ENCODE measurements around the gene MEPE.
"Not testable (repeated sequence)": the region's sequence is repeated elsewhere in the genome, so short reads cannot be mapped to it uniquely, and the experiment has no call there.

Gene MEPE

DNA sequence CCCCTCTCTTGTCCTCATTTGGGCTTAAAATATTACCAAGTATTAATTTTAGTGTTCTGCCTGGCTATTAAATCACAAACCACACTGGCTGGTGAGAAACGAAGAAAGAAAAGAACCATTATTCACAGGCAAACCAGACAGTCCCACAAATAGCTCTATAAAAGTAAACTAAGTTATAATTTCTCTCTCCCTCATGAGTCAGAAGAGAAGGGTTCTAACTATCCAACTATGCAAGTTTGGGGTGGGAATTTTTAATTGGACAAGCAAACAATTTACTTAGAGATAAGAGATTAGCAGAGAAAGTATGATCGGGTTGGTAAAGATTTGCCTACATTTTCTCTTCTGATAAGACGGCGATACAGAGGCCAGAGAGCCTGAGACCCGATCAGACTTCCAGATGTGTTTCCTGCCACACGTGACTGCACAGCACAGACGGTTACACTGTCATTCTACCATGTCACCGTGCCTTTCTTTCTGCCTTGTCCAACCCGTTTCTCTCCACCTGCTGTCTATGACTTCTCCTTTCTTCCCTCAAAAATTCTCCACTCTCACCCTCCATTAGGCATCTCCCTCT lies 52.3 kb downstream of the MEPE start:
- no peak for DNase-seq (ENCODE audit: low read depth in 2 of 2)

DNA sequence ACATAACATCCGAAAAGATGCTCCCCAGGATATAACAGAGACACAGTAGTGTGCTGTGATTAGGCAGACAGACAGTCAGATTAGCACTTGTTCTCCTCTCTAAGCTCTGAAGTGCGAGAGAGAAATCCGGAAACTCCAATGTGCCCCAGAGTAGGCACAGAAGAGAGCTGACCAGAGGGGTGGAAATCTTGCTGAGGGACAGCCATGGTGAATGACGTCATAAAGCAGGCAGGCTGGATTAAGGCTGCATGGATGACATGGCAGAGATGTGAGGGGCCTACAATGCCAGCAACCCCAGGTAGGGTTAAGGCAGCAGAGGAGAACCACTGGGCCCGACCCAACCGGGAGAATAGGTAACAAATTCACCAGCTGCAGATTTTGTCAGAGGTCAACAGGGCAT lies 53.3 kb downstream of the MEPE start:
- DNase-seq (ENCODE audit: low read depth in 2 of 2) = no peak

DNA sequence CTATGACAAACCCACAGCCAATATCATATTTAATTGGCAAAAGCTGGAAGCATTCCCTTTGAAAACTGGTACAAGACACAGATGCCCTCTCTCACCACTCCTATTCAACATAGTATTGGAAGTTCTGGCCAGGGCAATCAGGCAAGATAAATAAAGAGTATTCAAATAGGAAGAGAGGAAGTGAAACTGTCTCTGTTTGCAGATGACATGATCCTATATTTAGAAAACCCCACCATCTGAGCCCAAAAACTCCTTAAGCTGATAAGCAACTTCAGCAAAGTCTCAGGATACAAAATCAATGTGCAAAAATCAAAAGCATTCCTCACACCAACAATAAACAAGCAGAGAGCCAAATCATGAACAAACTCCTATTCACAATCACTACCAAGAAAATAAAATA lies 58.0 kb downstream of the MEPE start:
- DNase-seq (ENCODE audit: low read depth in 2 of 2) = not testable (repeated sequence)

DNA sequence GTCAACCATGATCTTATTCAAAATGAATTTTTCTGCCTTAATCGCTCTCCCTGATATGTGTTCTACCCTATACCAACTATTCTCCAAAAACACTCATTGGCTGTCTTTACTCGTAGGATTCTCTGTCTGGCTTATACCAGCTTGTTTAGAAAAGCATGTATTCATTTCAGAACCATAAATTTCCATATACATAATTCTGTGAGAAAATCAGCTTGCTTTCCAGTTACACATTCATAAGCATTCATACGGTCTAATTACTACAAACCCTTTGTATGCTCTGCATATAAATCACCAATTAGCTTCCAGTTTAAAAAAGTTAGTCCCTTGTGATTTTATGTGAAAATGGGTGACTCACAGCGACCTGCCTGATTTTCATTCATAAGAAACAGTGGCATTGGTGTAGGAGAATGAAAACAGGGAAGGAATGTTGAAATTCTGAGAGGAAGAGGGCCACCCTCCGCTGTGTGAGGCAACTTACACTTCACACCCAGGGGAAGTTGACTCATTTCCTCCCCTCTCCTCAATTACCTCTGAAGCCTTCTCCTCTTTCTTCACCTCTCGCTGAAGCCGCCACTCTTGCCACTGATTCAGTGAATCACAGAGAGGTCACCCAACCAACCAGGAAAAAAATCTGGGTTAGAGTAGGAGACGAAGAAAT lies 63.3 kb downstream of the MEPE start:
- DNase-seq (ENCODE audit: low read depth in 2 of 2) = no peak
